ENCODE data around the gene IL1RL1.
"Not testable (repeated sequence)": the region's sequence is repeated elsewhere in the genome, so short reads cannot be mapped to it uniquely, and the experiment has no call there.

Gene IL1RL1

GRCh38 chr2:102294802-102295489, 16.4 kb upstream of the IL1RL1 start:
- no peak for DNase-seq

- DNase-seq = no peak
Measured at GRCh38 chr2:102295566-102295965, 15.8 kb upstream of the IL1RL1 start.

- DNase-seq = peak; percentile 20
Measured at GRCh38 chr2:102296449-102296848, 14.9 kb upstream of the IL1RL1 start.

- DNase-seq = no peak
Measured at GRCh38 chr2:102297891-102298290, 13.5 kb upstream of the IL1RL1 start.

GRCh38 chr2:102301867-102302362, 9.4 kb upstream of the IL1RL1 start:
- DNase-seq = peak; percentile 56

GRCh38 chr2:102302458-102302857, 8.9 kb upstream of the IL1RL1 start:
- no peak for DNase-seq

- DNase-seq = no peak
Measured at GRCh38 chr2:102303589-102303988, 7.8 kb upstream of the IL1RL1 start.

GRCh38 chr2:102304268-102304667, 7.1 kb upstream of the IL1RL1 start:
- DNase-seq = no peak

GRCh38 chr2:102304711-102305611, 6.4 kb upstream of the IL1RL1 start:
- DNase-seq = peak; percentile 54

- no peak for DNase-seq
Measured at GRCh38 chr2:102306125-102306524, 5.2 kb upstream of the IL1RL1 start.

- DNase-seq = no peak
Measured at GRCh38 chr2:102313025-102313424, 1.7 kb downstream of the IL1RL1 start.

- no peak for DNase-seq
Measured at GRCh38 chr2:102313471-102313870, 2.1 kb downstream of the IL1RL1 start.

GRCh38 chr2:102313950-102314349, 2.6 kb downstream of the IL1RL1 start:
- DNase-seq = no peak

GRCh38 chr2:102315921-102316320, 4.6 kb downstream of the IL1RL1 start:
- no peak for DNase-seq

GRCh38 chr2:102317715-102318114, 6.4 kb downstream of the IL1RL1 start:
- no peak for DNase-seq

- DNase-seq = no peak
Measured at GRCh38 chr2:102318437-102318836, 7.1 kb downstream of the IL1RL1 start.

GRCh38 chr2:102321941-102322719, 10.8 kb downstream of the IL1RL1 start:
- no peak for DNase-seq

GRCh38 chr2:102324914-102325313, 13.6 kb downstream of the IL1RL1 start:
- DNase-seq = not testable (repeated sequence)

- no peak for DNase-seq
Measured at GRCh38 chr2:102331311-102331980, 20.1 kb downstream of the IL1RL1 start.

- DNase-seq = no peak
Measured at GRCh38 chr2:102334486-102334885, 23.1 kb downstream of the IL1RL1 start.

- no peak for DNase-seq
Measured at GRCh38 chr2:102335871-102336366, 24.6 kb downstream of the IL1RL1 start.

GRCh38 chr2:102336502-102336945, 25.2 kb downstream of the IL1RL1 start:
- no peak for DNase-seq
